HG03432 (cell line): ENCODE measurements around the gene TNFSF15.

Experiments
- ATAC-seq: cut with Tn5 transposase; IDR thresholded peaks from one replicate; pipeline ENCODE4 v1.9.1; 2021; ENCODE audit warnings: mild to moderate bottlenecking, moderate library complexity; ENCODE audit not compliant: unreplicated experiment

Gene TNFSF15

DNA sequence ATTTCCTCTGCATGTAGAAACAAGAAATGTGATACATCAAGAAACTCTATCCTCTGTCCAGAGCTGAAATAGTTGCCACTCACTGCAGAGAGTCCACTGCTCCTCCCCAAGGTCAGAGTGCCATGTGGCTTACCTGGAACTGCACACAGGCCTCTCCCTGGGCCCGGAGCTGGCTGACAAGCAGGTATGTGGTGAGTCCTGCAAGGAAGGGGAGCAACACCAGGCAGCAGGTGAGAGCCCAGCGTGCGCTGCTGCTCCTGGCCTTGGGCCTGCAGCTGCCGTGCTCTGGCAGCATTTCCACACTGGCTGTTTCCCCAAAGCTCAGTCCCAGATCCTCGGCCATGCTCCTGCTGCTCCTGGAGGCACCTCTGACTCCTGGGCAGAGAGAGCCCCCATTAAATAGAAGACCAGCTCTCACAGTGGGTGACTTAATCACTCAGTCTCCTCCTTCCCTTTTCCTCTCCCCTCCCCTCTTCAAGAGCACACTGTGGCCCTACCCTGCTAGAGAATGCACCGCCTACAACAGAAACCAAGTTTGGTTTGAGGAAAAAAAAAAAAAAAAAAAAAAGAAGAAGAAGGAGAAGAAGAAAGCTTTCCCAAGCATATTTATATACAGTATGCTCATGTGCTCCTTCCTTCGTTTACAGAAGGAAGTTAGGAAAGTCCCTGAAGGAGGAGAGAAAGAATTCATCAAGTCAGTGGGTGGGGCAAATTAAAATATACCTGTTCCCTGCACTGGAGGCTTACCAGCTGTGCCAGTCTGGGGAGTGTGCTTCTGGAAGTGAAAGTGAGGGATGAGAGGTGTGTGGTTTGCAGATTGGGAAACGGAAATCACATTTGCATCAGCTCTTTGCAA is at the start of gene TNFSF15:
TSS of gene TNFSF15 (minus strand) at position 370 of the 856 bp plus-strand sequence. CDS start at position 343, 27 bp downstream.
- peak; percentile 94 for ATAC-seq

DNA sequence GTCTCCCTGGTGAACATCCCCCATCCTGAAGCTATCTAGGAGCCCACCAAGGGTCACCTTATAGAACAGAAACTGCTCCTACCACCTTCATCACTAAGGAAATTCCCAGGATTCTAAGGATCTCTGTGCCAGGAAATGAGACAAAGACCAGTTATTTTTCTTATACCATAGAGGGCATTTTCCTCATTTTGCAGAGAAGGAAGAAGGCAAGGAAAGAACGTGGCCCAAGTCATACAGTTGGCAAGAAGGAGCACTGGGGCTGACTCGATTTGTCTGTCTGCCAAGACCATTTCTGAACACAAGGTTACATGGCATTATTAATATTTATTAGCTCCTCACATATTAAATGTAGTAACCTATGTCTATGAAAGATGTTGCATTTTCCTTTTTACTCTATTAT is 49.6 kb upstream of the TNFSF15 start:
- no peak for ATAC-seq

DNA sequence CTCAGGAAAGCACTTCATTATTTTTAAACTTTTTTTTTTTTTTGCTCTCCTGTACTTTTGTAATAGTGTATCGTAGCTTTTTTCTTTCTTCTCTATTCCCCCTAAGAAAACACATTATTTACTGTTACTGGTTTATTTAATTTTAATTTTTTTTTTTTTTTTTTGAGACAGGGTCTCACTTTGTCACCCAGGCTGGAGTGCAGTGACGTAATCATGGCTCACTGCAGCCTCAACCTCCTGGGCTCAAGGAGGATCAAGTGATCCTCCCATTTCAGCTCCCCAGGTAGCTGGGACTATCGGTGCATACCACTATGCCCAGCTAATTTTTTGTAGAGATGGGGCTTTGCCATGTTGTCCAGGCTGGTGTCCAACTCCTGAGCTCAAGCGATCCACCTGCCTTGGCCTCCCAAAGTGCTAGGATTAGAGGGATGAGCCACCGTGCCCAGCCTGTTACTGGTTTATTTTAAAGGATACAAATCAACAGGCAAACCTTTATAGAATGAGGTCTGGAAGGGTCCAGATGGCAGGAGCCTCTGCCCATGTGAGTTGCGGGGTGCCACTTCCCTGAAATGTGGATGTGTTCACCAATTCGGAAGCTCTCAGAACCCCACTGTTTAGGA is 49.0 kb upstream of the TNFSF15 start:
- no peak for ATAC-seq

DNA sequence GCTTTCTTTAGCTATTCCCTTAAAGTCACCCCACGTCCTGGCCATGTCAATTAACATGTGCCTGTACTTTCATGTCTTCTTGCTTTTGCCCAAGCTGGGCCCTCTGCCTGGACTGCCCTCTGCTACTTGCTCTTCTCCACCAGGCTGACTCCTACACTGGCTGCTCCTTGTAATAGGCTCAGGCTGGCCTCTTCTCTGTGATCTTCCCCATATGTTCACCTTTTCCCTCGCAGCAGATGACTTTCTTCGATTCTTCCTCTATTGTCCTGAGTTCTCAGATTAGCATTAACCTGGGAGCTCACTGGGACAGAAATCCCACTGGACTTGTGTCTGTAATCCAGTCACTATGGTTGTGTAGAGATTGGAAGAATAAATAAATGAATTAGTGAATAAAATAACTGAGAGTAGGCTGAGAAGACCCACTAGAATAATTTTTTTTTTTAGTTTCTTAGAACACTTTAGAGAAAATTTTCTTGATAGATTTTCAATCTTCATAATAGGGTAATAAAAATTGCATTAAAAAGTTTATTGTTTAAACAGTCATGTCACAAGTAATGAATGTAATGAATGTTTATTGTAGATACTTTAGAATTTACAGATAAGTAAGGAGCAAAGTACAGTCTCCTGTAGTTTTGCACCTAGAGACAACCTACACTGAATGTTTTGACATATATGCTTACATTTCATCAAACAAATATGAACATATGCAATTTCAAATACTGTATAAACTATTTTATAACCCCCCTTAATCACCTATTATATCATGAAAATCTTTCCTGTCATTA is 47.4 kb upstream of the TNFSF15 start:
- no peak for ATAC-seq

DNA sequence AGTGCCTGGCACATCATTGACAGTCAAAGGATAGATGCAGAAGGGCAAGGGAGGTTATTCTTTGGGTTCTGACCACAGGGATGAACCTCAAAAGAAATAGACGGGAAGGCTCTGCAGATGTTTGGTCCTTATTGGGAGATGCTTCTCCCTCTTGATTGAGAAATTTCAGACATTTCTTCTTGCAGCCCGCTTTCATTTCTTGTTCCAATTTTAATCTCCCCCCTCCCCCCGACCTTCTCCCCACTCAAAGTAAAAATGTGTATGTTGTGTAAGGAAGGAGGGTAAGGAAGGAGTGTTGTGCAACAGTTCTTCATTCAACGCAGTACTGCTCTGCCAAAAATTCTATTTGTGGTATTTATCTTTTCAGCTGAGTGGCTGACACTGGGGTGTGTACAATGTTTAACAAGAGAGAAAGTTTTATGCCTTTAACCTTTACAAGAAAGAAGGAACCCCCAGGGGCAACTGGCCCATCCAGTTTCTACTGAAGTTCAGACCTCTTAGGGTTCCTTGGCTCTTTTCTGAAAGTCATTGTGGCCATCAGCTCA is 46.3 kb upstream of the TNFSF15 start:
- no peak for ATAC-seq

DNA sequence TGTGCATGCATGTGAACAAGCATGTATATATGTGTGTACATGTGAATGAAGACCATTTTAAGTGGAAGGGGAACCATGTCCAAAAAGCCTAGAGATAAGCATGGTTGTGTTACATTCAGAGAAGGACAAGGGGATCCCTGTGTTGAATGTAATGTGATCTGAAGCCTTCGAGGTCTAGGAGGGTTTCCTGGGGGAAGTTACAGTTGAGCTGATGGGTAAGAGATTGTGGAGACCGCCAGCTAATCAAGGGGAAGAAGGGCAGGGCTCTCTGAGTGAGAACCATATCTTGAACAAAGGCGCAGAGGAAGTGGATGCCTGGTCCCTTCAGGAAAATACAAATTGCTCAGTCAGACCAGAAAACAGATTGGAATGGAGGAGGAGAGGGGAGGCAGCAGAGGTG is 45.5 kb upstream of the TNFSF15 start:
- ATAC-seq, result no peak

DNA sequence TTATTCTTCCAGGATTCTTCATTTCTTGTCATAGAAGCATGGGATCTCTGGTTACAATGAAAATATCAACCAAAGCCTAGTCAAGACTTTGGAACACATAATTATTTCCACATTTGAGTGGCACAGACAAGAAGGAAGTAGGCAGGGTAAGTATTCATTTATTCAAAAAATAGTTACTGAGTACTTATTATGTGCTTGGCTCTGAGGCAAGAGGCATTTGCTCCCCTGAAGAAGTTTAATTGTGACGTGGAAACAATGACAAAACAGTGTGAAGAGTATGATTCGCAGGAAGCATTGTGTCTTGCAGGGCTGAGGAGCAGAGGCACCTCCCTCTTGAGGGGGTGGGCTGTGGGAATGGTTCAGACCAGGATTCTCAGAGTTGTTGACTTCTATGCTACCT is 45.0 kb upstream of the TNFSF15 start:
- ATAC-seq, result no peak

DNA sequence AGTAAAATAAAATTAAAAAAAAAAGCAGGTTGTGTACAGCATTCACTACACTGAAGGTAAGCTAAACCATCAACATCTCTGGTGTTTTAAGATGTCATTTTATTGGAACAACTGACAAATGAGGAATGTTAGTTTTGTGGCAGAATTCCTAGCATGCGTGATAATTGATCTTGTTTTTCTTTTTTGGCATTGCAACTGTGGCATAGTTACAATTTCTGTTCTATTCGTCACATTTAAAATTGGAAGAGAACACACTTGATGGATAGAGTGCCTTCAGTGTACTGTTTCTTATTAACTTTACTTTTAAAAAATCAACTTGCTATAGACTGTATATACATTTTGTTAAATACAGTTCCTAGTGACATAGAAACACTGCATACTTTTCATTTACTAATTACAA is 43.6 kb upstream of the TNFSF15 start:
- no peak for ATAC-seq

DNA sequence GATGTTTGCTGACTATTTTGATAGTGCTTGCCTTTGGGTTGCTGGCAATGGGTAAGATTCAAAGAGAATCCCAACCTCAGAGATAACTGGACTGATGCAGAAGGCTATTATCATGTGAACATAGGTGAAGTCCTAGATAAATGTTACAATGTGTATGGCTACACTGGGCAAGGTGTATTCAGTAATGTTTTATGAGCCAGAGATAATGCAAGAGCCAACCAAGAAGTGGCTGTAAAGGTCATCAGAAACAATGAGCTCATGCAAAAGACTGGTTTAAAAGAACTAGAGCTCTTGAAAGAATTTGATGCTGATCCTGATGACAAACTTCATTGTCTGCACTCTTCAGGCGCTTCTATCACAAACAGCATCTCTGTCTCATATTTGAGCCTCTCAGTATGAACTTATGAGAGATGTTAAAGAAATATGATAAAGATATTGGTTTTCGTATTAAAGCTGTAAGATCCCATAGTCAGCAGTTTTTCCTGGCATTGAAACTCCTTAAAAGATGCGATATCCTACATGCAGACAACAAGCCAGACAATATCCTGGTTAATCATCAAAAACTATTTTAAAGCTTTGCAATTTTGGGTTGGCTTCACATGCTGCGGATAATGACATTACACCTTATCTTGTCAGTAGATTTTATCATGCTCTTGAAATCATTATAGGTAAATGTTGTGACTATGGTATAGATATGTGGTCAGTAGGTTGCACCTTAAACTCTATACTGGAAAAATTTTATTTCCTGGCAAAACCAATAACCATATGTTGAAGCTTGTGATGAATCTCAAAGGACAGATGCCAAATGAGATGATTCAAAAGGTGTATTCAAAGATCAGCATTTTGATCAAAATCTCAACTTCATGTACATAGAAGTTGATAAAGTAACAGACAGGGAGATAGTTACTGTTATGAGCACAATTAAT is 41.9 kb upstream of the TNFSF15 start:
- ATAC-seq, result no peak

DNA sequence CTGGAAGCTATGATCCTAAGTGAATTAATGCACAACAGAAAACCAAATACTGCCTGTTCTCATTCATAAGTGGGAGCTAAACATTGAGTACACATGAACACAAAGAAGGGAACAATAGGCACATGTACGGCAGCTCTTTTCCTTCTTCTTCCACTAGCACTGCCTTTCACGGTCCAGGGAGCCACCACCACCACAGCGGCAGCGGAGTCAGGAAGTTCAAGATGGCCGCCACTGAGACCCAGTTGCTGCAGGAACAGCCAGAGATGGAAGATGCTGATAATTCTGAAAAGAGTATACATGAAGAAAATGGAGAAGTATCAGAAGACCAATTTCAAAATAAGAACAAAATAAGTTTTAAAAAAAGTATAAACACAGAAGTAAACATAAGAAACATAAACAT is 39.5 kb upstream of the TNFSF15 start:
- no peak for ATAC-seq

DNA sequence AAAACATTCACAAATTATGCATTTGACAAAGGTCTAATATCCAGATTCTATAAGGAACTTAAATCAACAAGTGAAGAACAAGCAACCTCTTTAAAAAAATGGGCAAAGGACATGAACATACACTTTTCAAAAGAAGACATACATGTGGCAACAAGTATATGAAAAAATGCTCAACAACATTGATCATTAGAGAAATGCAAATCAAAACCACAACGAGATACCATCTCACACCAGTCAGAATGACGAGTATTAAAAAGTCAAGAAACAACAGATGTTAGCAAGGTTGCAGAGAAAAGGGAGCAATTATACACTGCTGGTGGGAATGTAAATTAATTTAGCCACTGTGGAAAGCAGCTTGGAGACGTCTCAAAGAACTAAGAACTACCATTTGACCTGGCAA is 38.9 kb upstream of the TNFSF15 start:
- no peak for ATAC-seq

DNA sequence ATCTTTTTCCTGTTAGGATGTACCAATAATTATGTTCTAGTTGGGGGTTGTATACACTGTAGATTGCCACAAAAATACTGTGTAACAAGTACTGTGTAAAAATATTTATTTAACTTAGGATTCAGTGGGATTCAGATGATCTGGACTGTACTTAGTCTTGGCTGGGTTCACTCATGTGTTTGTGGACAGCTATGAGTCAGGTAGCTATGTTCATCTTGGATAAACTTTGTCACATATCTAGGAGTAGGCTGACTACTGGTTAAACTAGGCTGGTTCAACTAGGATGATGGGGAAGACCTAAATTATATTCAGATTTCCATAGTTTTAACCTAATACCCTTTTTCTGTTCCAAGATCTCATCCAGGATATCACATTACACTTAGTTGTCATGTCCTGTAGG is 32.1 kb upstream of the TNFSF15 start:
- no peak for ATAC-seq

DNA sequence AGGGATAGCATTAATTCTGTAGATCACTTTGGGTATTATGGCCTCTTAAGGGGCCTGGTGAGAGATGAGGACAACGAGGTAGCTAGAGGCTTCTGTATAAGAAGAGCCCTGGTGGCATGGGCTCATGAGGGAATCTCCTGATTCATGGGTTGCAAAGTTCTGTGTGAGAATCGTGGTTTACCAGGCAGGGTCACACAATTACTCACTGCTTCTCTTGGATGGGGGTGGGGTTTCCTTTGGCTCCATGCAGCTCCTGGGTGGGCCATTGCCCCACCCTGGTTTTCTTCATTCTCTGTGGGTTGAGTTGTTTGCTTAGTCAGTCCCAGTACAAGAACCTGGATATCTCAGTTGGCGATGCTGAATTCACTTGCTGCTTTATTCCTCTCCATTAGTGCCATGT is 30.9 kb upstream of the TNFSF15 start:
- ATAC-seq, result no peak

DNA sequence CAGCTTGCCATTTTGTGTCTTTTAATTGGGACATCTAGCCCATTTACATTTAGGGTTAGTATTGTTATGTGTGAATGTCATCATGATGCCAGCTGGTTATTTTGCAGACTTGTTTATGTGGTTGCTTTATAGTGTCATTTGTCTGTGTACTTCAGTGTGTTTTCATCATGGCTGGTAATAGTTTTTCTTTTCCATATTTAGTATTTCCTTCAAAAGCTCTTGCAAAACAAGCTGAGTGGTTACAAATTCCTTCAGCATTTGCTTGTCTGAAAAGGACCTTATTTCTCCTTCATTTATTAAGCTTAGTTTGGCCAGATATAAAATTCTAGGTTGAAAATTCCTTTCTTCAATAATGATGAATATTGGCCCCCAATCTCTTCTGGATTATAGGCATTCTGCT is 28.5 kb upstream of the TNFSF15 start:
- ATAC-seq, result no peak

DNA sequence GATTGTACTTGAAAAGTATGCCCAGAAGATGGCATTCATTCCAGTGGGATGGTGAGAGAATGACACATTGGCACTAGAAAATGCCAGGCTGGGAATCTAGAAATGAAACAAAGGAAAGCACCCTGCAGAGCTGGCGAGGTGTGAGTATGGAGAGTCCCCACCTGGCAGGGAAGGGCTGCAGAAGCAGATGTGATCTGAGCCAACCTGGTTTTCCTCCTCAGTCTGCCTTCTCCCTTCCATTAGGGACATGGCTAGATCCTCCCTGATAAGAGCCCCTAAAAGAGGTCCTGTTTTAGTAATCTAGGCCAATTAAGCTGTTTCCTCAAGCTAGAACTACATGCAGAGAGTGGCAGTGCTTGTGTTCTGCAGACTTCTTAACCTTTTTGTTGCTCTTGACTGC is 24.7 kb upstream of the TNFSF15 start:
- ATAC-seq, result no peak

DNA sequence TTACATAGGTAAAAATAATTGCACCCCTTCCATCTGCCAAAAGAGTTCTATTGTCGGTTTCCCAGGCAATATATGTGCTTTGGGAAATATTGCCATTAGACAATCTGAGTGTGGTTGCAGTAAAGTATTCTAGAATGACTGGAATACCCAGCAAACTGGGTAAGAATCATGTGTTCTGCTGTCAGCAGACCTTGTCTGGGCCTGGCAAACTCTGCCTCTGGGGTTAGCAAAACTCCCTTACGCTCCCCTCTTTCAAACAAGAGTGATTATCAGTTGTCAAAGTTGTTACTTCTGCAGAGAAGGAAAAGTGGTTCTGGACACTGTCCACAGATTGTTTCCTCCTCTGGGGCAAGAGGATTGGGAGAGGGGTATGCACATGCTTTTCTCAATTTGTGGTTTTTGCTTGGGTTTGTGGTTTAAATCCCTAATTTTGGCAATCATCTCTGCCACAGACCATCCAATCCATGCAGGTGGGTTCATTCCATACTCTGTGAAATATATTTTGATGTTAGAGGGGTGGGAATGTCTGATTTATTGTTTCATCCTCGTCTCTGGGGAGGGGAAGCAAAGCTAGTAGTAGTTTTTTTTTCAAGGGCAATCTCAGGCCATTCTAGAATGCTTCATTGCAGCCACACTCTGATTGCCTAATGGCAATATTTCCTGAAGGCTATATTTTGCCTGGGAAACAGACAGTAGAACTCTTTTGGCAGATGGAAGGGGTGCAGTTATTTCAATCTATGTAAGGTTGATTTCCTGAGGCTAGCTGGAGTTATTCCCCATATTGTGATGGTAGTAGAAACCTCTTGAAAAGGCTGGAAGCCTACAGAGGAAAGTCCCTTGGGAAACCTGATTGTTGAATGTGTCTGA is 24.0 kb upstream of the TNFSF15 start:
- no peak for ATAC-seq

DNA sequence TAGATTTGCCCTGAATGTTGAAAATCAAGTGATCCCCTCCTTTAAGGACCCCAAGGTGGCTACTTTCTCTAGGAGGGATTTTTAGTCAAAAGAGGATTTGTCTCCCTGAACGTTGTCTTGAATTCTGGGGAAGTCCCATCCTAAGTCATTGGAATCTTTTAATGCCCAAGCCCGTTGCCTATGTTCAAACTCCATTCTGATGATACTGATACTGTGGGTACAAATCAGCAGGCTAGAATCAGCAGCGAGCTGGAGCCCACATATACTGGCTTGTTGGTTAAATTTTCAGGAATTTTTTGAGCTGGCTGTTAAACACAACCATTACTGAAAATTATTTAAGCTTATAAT is 22.4 kb upstream of the TNFSF15 start:
- ATAC-seq, result no peak

DNA sequence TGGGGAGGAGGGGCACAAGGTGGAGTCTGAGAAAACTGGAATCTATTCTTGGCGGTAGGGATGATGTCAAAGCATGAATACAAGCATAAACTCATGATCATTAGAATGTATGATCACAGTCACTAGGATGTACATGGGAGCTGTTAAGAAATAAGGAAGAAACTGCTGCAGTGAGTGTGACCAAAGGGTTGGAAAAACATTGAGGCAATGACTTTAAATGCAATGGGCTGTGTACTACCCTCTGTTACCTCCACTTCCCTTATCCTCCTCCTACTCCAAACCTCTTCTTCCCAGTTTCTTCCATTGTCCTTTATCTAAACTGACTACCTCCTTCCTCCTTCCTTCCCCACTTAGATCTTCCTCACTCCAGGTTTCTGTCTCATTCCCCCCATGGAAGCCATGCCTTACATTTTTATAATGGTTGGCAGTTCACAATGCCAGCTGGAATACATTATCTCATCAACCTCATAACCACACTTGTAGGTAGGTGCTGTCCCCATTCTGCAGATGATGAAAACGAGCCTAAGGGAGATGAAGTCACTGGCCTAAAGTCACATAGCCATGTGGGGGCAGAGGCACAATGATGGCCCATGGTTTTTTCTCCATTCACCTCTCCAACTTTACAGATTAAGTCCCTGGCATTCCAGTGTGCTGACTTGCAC is 21.9 kb upstream of the TNFSF15 start:
- no peak for ATAC-seq

DNA sequence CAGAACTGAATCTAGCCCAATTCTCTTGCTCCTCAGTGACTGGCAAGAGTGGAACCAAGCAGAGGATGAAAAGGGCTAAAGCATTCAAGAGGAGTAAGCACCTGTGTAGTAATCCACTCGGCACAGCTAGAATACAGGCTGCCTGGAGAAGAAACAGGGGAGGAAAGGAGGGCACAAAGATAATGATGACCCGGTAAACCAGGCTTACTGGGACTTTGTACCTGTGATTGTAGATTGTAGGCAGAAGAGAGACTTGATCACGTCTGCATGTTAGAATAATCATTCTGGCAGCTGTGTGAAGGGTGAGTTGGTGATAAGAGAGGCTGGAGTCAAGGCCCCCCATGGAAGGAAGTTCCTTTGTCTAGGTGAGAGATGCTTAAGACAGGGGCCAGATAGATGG is 20.6 kb upstream of the TNFSF15 start:
- no peak for ATAC-seq
